Anterior cingulate cortex (tissue), 58 donors: ENCODE results near the gene HINT3.
"Not testable (repeated sequence)": the region's sequence is repeated elsewhere in the genome, so short reads cannot be mapped to it uniquely, and the experiment has no call there.

Experiments
- DNase-seq, 58 donors: peaks; one replicate each; lab custom pipeline; 2025; lab: John Stamatoyannopoulos, UW

HINT3 gene

GRCh38 chr6:125957845-125958244 is 1.3 kb downstream of the HINT3 start:
- DNase-seq: peak in 23 of 58 donors; percentile 6 to 79 (median 23)

DNA sequence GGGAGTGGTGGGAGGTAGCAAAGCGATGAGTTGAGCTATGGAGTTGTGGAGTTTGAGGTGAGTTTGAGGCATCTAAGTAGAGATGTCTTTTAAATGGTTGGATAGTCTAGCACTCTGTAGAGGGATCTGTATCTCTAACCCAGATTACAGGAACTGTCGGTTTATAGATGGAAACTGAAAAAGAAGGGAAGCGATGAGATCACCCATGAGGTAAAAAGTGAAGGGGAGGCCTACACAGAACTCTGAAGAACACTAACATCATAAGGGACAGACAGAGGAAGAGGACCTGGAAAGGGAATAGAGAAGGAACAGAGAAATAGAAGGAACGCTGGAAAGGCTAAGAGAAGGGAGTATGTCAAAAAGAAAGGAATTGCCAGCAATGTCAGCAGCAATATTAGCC is 2.5 kb downstream of the HINT3 start:
- DNase-seq: no peak

GRCh38 chr6:125961117-125961516 is 4.5 kb downstream of the HINT3 start:
- DNase-seq: peak in 12 of 58 donors; percentile 13 to 58 (median 18)

DNA sequence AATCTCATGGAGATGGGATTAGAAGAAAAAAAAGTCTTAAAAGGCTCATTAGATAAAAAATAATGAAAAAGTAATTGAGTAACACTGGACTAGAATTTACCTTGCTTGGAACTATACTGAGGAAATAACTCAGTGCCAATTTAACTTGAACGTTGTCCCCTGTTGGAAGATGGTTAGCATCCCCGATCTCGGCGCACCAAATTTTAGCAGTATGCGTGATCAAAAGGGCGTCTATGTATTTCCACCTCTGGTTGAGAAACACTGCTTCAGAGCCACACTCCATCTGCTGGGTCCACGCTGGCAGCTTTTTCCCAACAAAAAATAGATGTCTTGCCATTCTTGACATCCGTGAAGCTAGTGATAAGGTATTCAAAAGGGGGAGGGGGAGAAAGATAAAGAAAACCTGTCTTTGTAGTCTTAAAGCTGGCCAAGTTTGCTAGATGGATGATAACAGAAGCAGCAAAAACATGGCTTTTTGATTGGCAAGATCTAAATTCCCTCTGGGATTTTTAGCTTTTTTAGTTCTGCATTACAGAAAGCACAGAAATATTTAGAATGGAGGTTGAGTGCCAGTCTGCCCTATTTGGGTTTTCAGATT is 6.4 kb downstream of the HINT3 start:
- DNase-seq: peak in 1 of 58 donors; percentile 2

DNA sequence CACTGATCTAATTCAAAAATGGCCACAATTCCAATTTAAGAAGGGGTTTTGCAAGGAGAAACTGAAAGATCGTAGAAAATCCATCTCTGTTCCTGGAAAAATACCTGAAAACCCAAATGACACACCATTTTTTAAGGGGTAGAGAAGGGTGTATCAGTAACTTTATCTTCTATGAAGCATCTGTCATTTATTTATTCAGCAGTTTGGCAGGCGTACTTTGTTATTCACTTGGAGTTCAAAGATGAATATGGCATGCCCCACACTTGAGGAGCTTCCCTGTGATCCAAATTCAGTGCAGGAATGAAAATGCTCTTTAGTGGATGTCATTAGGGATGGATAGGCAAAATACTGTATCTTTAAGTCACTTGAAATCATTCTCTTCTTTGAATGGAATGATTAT is 7.2 kb downstream of the HINT3 start:
- no peak for DNase-seq

DNA sequence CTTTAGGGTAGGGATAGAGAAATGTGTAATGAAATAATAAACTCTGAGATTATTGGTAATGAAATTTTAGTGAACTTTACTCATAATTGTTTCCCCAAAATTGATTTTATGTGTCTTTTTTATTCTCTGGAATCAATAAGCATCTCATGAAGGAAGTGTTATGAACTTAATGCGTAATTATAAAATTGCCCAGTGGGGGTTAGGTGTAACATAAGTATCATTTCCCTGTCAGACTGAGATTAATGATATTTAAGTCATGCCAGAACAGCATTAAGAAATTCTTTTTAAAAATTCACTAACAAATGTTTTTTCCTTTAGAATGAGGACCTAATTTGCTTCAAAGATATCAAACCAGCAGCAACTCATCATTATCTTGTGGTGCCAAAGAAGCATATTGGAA is 10.0 kb downstream of the HINT3 start:
- DNase-seq: no peak

- peak in 1 of 58 donors; percentile 8 for DNase-seq
These were observed 11.9 kb downstream of the HINT3 start for GRCh38 chr6:125968493-125968892.

DNA sequence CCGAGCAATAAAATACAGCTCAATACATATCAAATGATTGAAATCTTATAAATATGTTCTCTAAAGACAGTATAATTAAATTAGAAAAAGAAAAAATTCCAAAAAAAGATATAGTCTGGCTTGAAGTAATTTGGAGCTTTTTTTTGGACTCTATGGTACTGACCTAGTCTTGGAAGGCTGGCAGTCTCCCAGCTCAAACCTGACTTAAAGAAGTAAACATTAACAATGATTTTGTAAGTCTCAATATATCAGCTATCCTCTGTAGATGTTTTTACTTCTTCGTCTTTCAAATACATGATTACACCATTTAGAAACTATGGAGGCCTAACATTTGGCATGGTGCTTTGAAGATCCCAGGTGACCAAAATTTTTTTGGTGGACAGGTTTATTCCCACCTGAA is 14.2 kb downstream of the HINT3 start:
- DNase-seq: no peak

GRCh38 chr6:125972478-125972877 is 15.9 kb downstream of the HINT3 start:
- not testable (repeated sequence) for DNase-seq

GRCh38 chr6:125974214-125974866 is 17.8 kb downstream of the HINT3 start:
- DNase-seq: peak in 1 of 58 donors; percentile 43

DNA sequence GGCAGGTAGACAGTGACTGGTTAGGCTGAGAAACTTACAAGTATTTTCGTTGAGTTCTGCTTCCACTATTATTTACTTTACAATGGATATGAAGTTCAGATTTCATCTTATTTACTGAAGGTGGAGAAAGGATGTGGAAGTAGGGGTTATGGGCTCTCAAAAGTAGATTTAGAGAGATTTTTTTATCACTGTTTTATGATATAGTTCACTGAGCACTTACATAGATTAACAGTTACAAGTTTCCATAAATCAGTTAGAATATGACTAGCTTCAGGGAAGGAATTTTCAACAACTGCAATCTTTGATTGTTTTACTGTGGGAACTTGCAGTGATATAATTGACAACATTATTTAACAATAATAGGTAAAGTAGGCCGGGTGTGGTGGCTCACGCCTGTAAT is 22.5 kb downstream of the HINT3 start:
- no peak for DNase-seq

- DNase-seq: no peak
These were observed 25.1 kb downstream of the HINT3 start for GRCh38 chr6:125981571-125982185.

GRCh38 chr6:125983246-125983945 is 26.8 kb downstream of the HINT3 start:
- DNase-seq: no peak

GRCh38 chr6:125984311-125984710 is 27.7 kb downstream of the HINT3 start:
- DNase-seq: no peak

DNA sequence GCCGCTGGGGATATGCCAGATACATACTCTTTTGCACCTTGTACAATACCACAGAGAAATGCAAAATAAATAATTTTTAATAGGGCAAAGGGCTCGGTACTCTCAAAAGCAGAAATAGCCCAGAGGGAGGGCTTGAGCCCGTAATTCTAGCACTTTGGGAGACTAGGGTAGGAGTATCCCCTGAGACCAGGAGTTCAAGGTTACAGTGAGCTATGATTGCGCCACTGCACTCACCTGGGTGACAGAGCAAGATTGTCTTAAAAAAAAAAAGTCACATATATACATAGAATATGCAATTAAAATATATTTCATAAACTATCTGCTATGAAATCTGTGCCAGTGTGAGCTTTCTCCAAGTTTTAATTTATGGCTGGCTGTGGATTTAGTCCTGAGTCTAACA is 29.0 kb downstream of the HINT3 start:
- DNase-seq: no peak

DNA sequence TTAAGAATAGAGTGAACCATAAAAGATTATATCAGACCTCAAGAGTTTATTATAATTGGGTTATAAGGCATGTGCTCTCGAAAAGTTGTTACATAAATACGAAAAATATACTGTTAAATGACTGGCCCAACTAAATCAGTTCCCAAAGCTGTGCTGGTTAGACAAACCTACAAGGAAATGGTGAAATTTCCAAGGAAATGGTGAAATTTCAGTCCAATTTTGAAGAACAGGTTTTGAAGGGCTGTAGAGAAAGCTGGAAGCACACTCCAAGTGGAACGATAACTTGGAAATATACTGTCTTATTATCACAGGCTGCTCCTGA is 29.4 kb downstream of the HINT3 start:
- DNase-seq: no peak

GRCh38 chr6:125986301-125987025 is 29.9 kb downstream of the HINT3 start, which contains the start of gene TRMT11:
Gene TRMT11, plus strand, starts transcription at chr6:125986540. Its CDS starts 11 bp downstream, at chr6:125986551.
- DNase-seq: peak; percentile 28 to 93 (median 81)

- no peak for DNase-seq
These were observed 30.6 kb downstream of the HINT3 start for GRCh38 chr6:125987026-125987617.

GRCh38 chr6:125988280-125988679 is 31.7 kb downstream of the HINT3 start:
- DNase-seq: no peak

- no peak for DNase-seq
These were observed 33.1 kb downstream of the HINT3 start for GRCh38 chr6:125989631-125990030.
